GM23338 (cell line): ENCODE data around the gene THBS3. TPM values are rescaled to one million over a fixed set of nuclear protein-coding genes. Genes with fewer than 3 reads are reported as not detected.
"Not testable (repeated sequence)": the region's sequence is repeated elsewhere in the genome, so short reads cannot be mapped to it uniquely, and the experiment has no call there.

ENCODE experiments used
- ATAC-seq: fragments of 200-7000 bp; cut with Tn5 transposase; 3 replicates; pipeline ENCODE4 v1.9.1; 2020
- DNase-seq: peaks from one replicate; pipeline ENCODE4 v3.0.0-alpha.2; 2015; ENCODE audit warnings: low spot score
- H2AFZ ChIP-seq: fragments of 200-600 bp; sonication (generic); 2 replicates; pipeline ENCODE4 v1.8.0; 2016; ENCODE audit warnings: antibody characterized with exemption, mild to moderate bottlenecking, moderate library complexity
- H3F3A ChIP-seq: fragments of 200-600 bp; sonication (generic); replicated peaks from 2 replicates; pipeline ENCODE4 v1.8.0; 2017; ENCODE audit warnings: antibody characterized with exemption, mixed run types, low read depth
- H3K27ac ChIP-seq: fragments of 200-600 bp; sonication (generic); 2 replicates; pipeline ENCODE4 v1.6.1; 2016; ENCODE audit warnings: low read depth
- H3K27me3 ChIP-seq: fragments of 200-600 bp; sonication (generic); 2 replicates; pipeline ENCODE4 v1.8.0; 2016; ENCODE audit warnings: mild to moderate bottlenecking, mixed run types, moderate library complexity; ENCODE audit not compliant: insufficient read depth
- H3K36me3 ChIP-seq: fragments of 200-600 bp; sonication (generic); 2 replicates; pipeline ENCODE4 v1.8.0; 2016; ENCODE audit warnings: mild to moderate bottlenecking; ENCODE audit not compliant: insufficient read depth
- H3K4me1 ChIP-seq: fragments of 200-600 bp; sonication (generic); 2 replicates; pipeline ENCODE4 v1.8.0; 2016; ENCODE audit warnings: mild to moderate bottlenecking, moderate library complexity; ENCODE audit not compliant: insufficient read depth
- H3K4me2 ChIP-seq: fragments of 200-600 bp; sonication (generic); 2 replicates; pipeline ENCODE4 v1.7.1; 2017; ENCODE audit warnings: mixed run types
- H3K4me3 ChIP-seq: fragments of 200-600 bp; sonication (generic); 2 replicates; pipeline ENCODE4 v1.6.1; 2016; ENCODE audit warnings: mixed run types
- H3K79me2 ChIP-seq: fragments of 200-600 bp; sonication (generic); replicated peaks from 2 replicates; pipeline ENCODE4 v1.8.0; 2017; ENCODE audit warnings: mild to moderate bottlenecking; ENCODE audit not compliant: insufficient read depth
- H3K9me2 ChIP-seq: fragments of 200-600 bp; sonication (generic); 2 replicates; pipeline ENCODE4 v1.8.0; 2017; ENCODE audit not compliant: insufficient read depth
- H4K20me1 ChIP-seq: fragments of 200-600 bp; sonication (generic); replicated peaks from 2 replicates; pipeline ENCODE4 v1.8.0; 2017; ENCODE audit warnings: mild to moderate bottlenecking; ENCODE audit not compliant: insufficient read depth
- H3K27ac Mint-ChIP-seq: 2 replicates; pipeline ENCODE4 v1.8.0; 2020; ENCODE audit warnings: inconsistent platforms, mild to moderate bottlenecking, moderate library complexity, mixed read lengths
- H3K27me3 Mint-ChIP-seq: 3 replicates; pipeline ENCODE4 v1.8.0; 2022; ENCODE audit warnings: low read depth, mild to moderate bottlenecking, moderate library complexity, mixed read lengths, inconsistent platforms; ENCODE audit not compliant: insufficient read depth, poor library complexity
- H3K36me3 Mint-ChIP-seq: 3 replicates; pipeline ENCODE4 v1.8.0; 2021; ENCODE audit warnings: low read depth, mild to moderate bottlenecking, inconsistent platforms, moderate library complexity, mixed read lengths
- H3K4me1 Mint-ChIP-seq: 3 replicates; pipeline ENCODE4 v1.8.0; 2020; ENCODE audit warnings: mild to moderate bottlenecking, inconsistent platforms, mixed read lengths
- H3K4me3 Mint-ChIP-seq: 3 replicates; pipeline ENCODE4 v1.8.0; 2021; ENCODE audit warnings: moderate library complexity, mild to moderate bottlenecking, inconsistent platforms, mixed read lengths
- H3K9me3 Mint-ChIP-seq: 3 replicates; pipeline ENCODE4 v1.8.0; 2020; ENCODE audit warnings: moderate library complexity, mild to moderate bottlenecking, inconsistent platforms, mixed read lengths
- CREB1 ChIP-seq: fragments of 250-450 bp; sonication (Bioruptor Pico); IDR thresholded peaks from 2 replicates; pipeline ENCODE4 v1.5.0; 2020; ENCODE audit warnings: low read depth, mild to moderate bottlenecking, moderate library complexity
- CTCF ChIP-seq, 2 experiments: fragments of 200-600 bp in 1 of 2; sonication (generic) in 1 of 2; conservative IDR thresholded peaks; 2 replicates each; pipeline versions ENCODE4 v1.5.1 to v1.6.1; 2016 to 2017; ENCODE audit warnings: antibody characterized with exemption in 2 of 2, low read depth in 2 of 2, mild to moderate bottlenecking in 2 of 2, moderate library complexity in 1 of 2
- ETS1 ChIP-seq: IDR thresholded peaks from 2 replicates; pipeline ENCODE4 v1.6.1; 2016; ENCODE audit warnings: antibody characterized with exemption
- JUNB ChIP-seq: IDR thresholded peaks from one replicate; pipeline ENCODE4 v1.6.1; 2016; ENCODE audit warnings: antibody characterized with exemption; ENCODE audit not compliant: unreplicated experiment
- NANOG ChIP-seq: IDR thresholded peaks from 2 replicates; pipeline ENCODE4 v1.6.1; 2016; ENCODE audit warnings: antibody characterized with exemption, borderline replicate concordance
- REST ChIP-seq: IDR thresholded peaks from one replicate; pipeline ENCODE4 v1.6.1; 2018; ENCODE audit warnings: antibody characterized with exemption; ENCODE audit not compliant: unreplicated experiment
- STAT1 ChIP-seq: IDR thresholded peaks from one replicate; pipeline ENCODE4 v1.6.1; 2016; ENCODE audit warnings: antibody characterized with exemption; ENCODE audit not compliant: unreplicated experiment
- polyA plus RNA-seq: library from polyadenylated mRNA; unstranded; fragments of >200 nt; fragmentation: Nextera tagmentation; extraction: Ambion mirVana; gene quantifications from 2 replicates; pipeline ENCODE4 v1.2.1, GENCODE V29; 2016
- total RNA-seq: library from RNA; depleted of rRNA; stranded (reverse); fragments of >200 nt; shearing (Covaris generic); gene quantifications from 2 replicates; pipeline ENCODE4 v1.2.3, GENCODE V29; 2014

THBS3 gene
- total and polyA plus RNA-seq, 2 experiments from 2014 or later = 1.2 to 4.3 TPM

- TF ChIP-seq REST (no peak), JUNB (no peak), NANOG (no peak)
Measured at GRCh38 chr1:155195201-155196102, 12.2 kb downstream of the THBS3 start (continued).

GRCh38 chr1:155193991-155194240 is 13.8 kb downstream of the THBS3 start:
- not testable (repeated sequence) for H3K9me3 Mint-ChIP-seq, DNase-seq, H2AFZ ChIP-seq, H3K9me2 ChIP-seq, ATAC-seq, H3K27me3 ChIP-seq
- Histone ChIP-seq H3K4me1 (peaks cover 21% of the 10 kb centered on the region), H3K4me2 (peak overlapping the region; percentile 91), H3K36me3 (peaks cover 22% of the 10 kb centered on the region), H3K4me3 (peak overlapping the region; percentile 99), H3F3A (peaks cover 33% of the 10 kb centered on the region), H3K79me2 (peaks cover 29% of the 10 kb centered on the region), H3K27ac (peak overlapping the region; percentile 96), H4K20me1 (peaks cover 12% of the 10 kb centered on the region)
- Mint-ChIP-seq H3K27me3 (peaks cover 42% of the 10 kb centered on the region), H3K27ac (peak overlapping the region; percentile 99), H3K4me1 (peaks cover 34% of the 10 kb centered on the region), H3K36me3 (peaks cover 37% of the 10 kb centered on the region), H3K4me3 (peak overlapping the region; percentile 97)

GRCh38 chr1:155193275-155193990 is 14.3 kb downstream of the THBS3 start:
- peaks cover 18% of the 10 kb centered on the region for H3K36me3 ChIP-seq
- peak overlapping the region; percentile 91 for H3K4me2 ChIP-seq
- peaks cover 29% of the 10 kb centered on the region for H3F3A ChIP-seq
- peak; percentile 66 for ATAC-seq
- peak overlapping the region; percentile 96 for H3K27ac ChIP-seq
- DNase-seq = peak; percentile 94
- Mint-ChIP-seq H3K4me3 (peak overlapping the region; percentile 97), H3K36me3 (peaks cover 32% of the 10 kb centered on the region), H3K4me1 (peaks cover 33% of the 10 kb centered on the region), H3K27ac (peak overlapping the region; percentile 99), H3K27me3 (peaks cover 38% of the 10 kb centered on the region), H3K9me3 (peaks cover 3% of the 10 kb centered on the region; the same call in 1 of the 3 replicates)
- H4K20me1 ChIP-seq = peaks cover 10% of the 10 kb centered on the region
- H3K4me3 ChIP-seq = peak overlapping the region; percentile 99
- H3K9me2 ChIP-seq = no peaks in the 10 kb centered on the region
- H3K27me3 ChIP-seq = no peaks in the 10 kb centered on the region
- peaks cover 21% of the 10 kb centered on the region for H3K4me1 ChIP-seq
- peaks cover 29% of the 10 kb centered on the region for H3K79me2 ChIP-seq
- H2AFZ ChIP-seq = peak overlapping the region; percentile 95
- peak; percentile 6 for TF ChIP-seq REST
- no peak for TF ChIP-seq JUNB
- peak; percentile 35; the same call in 1 of the 2 replicates for TF ChIP-seq CREB1
- no peak for TF ChIP-seq STAT1
- TF ChIP-seq CTCF (conservative IDR thresholded peaks at IDR 0.05; ENCODE audit: low read depth in 2 of 2) = peak; percentile 92 to 96
- no peak for TF ChIP-seq NANOG
- TF ChIP-seq ETS1 = no peak
